ENCODE results near the gene ELN. TPM values are rescaled to one million over a fixed set of nuclear protein-coding genes. Genes with fewer than 3 reads are reported as not detected.
A peak's percentile ranks its signal among the peaks of the same experiment; 100 is the strongest.
"Not testable (repeated sequence)": the region's sequence is repeated elsewhere in the genome, so short reads cannot be mapped to it uniquely, and the experiment has no call there.

ELN gene
- total and polyA plus RNA-seq, 2 of the 8 experiments (the other 6 are each of a cell fraction or from before 2014, with no cell fraction given), result 5.1 to 5.6 TPM

GRCh38 chr7:74046581-74046980 is 18.6 kb downstream of the ELN start:
- not testable (repeated sequence) for H2BK12ac ChIP-seq (ENCODE audit: low read depth, low read length); H3K79me2 ChIP-seq (ENCODE audit: control insufficient read depth in 1 of 2, insufficient read depth in 2 of 2, low read length in 2 of 2); H3K4ac ChIP-seq (replicated peaks; ENCODE audit: insufficient read length, low read depth, low read length); H4K5ac ChIP-seq (ENCODE audit: insufficient read length, low read depth, low read length); H2BK120ac ChIP-seq (replicated peaks; ENCODE audit: low read depth, low read length); FAIRE-seq; H3K79me1 ChIP-seq (ENCODE audit: low read depth, low read length); H4K20me1 ChIP-seq (replicated peaks in 1 of 2; ENCODE audit: control insufficient read depth in 1 of 2, insufficient read depth in 2 of 2, low read length in 2 of 2); H3K9ac ChIP-seq (replicated peaks in 1 of 4; ENCODE audit: extremely low read depth in 1 of 4, low read depth in 3 of 4, low read length in 3 of 4); H3K4me3 ChIP-seq (ENCODE audit: extremely low read depth in 1 of 4, insufficient read depth in 2 of 4, low read depth in 3 of 4, low read length in 4 of 4); H2AFZ ChIP-seq (ENCODE audit: low read length); H2BK20ac ChIP-seq (ENCODE audit: low read length); H3K27ac ChIP-seq (ENCODE audit: low read depth, low read length); H3K14ac ChIP-seq (ENCODE audit: insufficient read length); H3K18ac ChIP-seq (ENCODE audit: extremely low read depth, low read length); H2BK5ac ChIP-seq (ENCODE audit: low read depth, low read length); H4K91ac ChIP-seq (replicated peaks; ENCODE audit: insufficient read length, low read length); H3K23ac ChIP-seq (ENCODE audit: insufficient read length); H3K56ac ChIP-seq (replicated peaks; ENCODE audit: insufficient read length, low read depth, low read length); H3K27me3 ChIP-seq (replicated peaks in 1 of 4; ENCODE audit: control insufficient read depth in 3 of 4, extremely low read depth in 1 of 4, insufficient read depth in 3 of 4, low read length in 3 of 4); DNase-seq (ENCODE audit: low read depth in 1 of 2, low spot score in 2 of 2); H3K36me3 ChIP-seq (ENCODE audit: control insufficient read depth in 2 of 4, insufficient read depth in 4 of 4, low read length in 3 of 4); H3K9me3 ChIP-seq (ENCODE audit: insufficient read depth in 2 of 2, low read depth in 1 of 2, low read length in 1 of 2); H2BK15ac ChIP-seq (ENCODE audit: low read length); H2AK5ac ChIP-seq (ENCODE audit: low read depth, low read length); H3K4me2 ChIP-seq (ENCODE audit: insufficient read depth in 1 of 2, low read depth in 2 of 2, low read length in 2 of 2)
- H3K4me1 ChIP-seq (replicated peaks in 1 of 4; ENCODE audit: control insufficient read depth in 3 of 4, insufficient read depth in 4 of 4, low read length in 3 of 4), result peaks cover 0 to 23% (median 18%) of the 10 kb centered on the region in 4 experiments; a peak in 6 of 7 replicates
- CTCF ChIA-PET (ENCODE audit: partially characterized antibody), result interaction anchor here (0.7 to 1.9 kb wide), 5 partner anchors 17 to 355 kb away, joined by 3 to 7 read pairs (median 4); no protein-coding TSS in a partner anchor
- peak overlapping the region; percentile 14; the same call in 1 of the 2 replicates for H4K8ac ChIP-seq (ENCODE audit: extremely low read depth, insufficient read depth, low read length)
- H3K23me2 ChIP-seq (ENCODE audit: low read depth, low read length), result peaks cover 20% of the 10 kb centered on the region; the same call in 1 of the 2 replicates
- POLR2A ChIA-PET (ENCODE audit: partially characterized antibody), result interaction anchor here (0.6 kb wide), 2 partner anchors 21 to 198 kb away, joined by 3 to 4 read pairs; no protein-coding TSS in a partner anchor
- WGBS, 2 experiments (ENCODE audit: extremely low coverage in 1 of 2, insufficient coverage in 1 of 2, insufficient read length in 1 of 2, insufficient replicate concordance in 2 of 2, low coverage in 1 of 2, low lambda C conversion rate in 2 of 2, missing lambda C conversion rate in 1 of 2), result 91% methylated on average over 5 of the region's 7 CpGs; no CpG with 5 or more reads in 1 of the 2 experiments
